ENCODE results near the gene NRBF2.

DNA sequence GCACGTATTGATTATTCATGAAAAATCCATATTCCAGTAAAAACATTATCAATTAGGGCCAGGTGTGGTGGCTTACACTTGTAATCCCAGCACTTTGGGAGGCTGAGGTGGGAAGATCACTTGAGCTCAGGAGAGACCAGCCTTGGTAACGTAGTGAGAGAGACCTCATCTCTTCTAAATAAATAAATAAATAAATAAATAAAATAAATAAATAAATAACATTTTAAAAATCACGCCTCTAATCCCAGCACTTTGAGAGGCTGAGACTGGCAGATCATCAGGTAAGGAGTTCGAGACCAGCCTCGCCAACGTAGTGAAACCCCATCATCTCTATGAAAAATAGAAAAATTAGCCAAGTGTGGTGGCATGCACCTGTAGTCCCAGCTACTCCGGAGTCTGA lies 32.1 kb downstream of the NRBF2 start:
- TF ChIP-seq, protein P1, sequence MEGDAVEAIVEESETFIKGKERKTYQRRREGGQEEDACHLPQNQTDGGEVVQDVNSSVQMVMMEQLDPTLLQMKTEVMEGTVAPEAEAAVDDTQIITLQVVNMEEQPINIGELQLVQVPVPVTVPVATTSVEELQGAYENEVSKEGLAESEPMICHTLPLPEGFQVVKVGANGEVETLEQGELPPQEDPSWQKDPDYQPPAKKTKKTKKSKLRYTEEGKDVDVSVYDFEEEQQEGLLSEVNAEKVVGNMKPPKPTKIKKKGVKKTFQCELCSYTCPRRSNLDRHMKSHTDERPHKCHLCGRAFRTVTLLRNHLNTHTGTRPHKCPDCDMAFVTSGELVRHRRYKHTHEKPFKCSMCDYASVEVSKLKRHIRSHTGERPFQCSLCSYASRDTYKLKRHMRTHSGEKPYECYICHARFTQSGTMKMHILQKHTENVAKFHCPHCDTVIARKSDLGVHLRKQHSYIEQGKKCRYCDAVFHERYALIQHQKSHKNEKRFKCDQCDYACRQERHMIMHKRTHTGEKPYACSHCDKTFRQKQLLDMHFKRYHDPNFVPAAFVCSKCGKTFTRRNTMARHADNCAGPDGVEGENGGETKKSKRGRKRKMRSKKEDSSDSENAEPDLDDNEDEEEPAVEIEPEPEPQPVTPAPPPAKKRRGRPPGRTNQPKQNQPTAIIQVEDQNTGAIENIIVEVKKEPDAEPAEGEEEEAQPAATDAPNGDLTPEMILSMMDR (IDR thresholded peaks at IDR 0.05) = no peak
- no peak for TF ChIP-seq EP300 (IDR thresholded peaks at IDR 0.05)
- TF ChIP-seq POLR2AphosphoS5 (IDR thresholded peaks at IDR 0.05) = no peak
